Neural progenitor cell (in vitro differentiated cells): Measurements from ENCODE around the gene GRAMD1C. TPM values are rescaled to one million over a fixed set of nuclear protein-coding genes. Genes with fewer than 3 reads are reported as not detected.

ENCODE experiments used
- DNase-seq: peaks from one replicate; pipeline ENCODE4 v3.0.0-alpha.2; 2016; ENCODE audit warnings: low spot score
- H2AFZ ChIP-seq: fragments of 200-600 bp; sonication (generic); replicated peaks from 2 replicates; pipeline ENCODE4 v1.6.1; 2016; ENCODE audit warnings: antibody characterized with exemption
- H3F3A ChIP-seq: fragments of 200-600 bp; sonication (generic); 2 replicates; pipeline ENCODE4 v1.6.1; 2016; ENCODE audit warnings: antibody characterized with exemption, low read depth
- H3K27ac ChIP-seq: fragments of 200-600 bp; sonication (generic); 2 replicates; pipeline ENCODE4 v1.5.1; 2016; ENCODE audit warnings: mild to moderate bottlenecking
- H3K27me3 ChIP-seq: fragments of 200-600 bp; sonication (generic); 2 replicates; pipeline ENCODE4 v1.6.1; 2016; ENCODE audit warnings: mild to moderate bottlenecking, moderate library complexity
- H3K36me3 ChIP-seq: fragments of 200-600 bp; sonication (generic); 2 replicates; pipeline ENCODE4 v1.5.1; 2016
- H3K4me1 ChIP-seq: fragments of 200-600 bp; sonication (generic); 2 replicates; pipeline ENCODE4 v1.6.1; 2016; ENCODE audit warnings: mixed run types
- H3K4me2 ChIP-seq: fragments of 200-600 bp; sonication (generic); 2 replicates; pipeline ENCODE4 v1.6.1; 2016
- H3K4me3 ChIP-seq: fragments of 200-600 bp; sonication (generic); 2 replicates; pipeline ENCODE4 v1.5.1; 2016
- H3K79me2 ChIP-seq: fragments of 200-600 bp; sonication (generic); 2 replicates; pipeline ENCODE4 v1.6.1; 2016; ENCODE audit warnings: low read depth
- H3K9ac ChIP-seq: fragments of 200-600 bp; sonication (generic); 2 replicates; pipeline ENCODE4 v1.6.1; 2016
- H3K9me3 ChIP-seq: fragments of 200-600 bp; sonication (generic); 2 replicates; pipeline ENCODE4 v1.5.1; 2016; ENCODE audit warnings: low read depth
- H4K20me1 ChIP-seq: fragments of 200-600 bp; sonication (generic); 2 replicates; pipeline ENCODE4 v1.6.1; 2016; ENCODE audit warnings: low read depth
- H3K27ac Mint-ChIP-seq: 3 replicates; pipeline ENCODE4 v1.8.0; 2021; ENCODE audit warnings: mixed read lengths
- H3K27me3 Mint-ChIP-seq: 2 replicates; pipeline ENCODE4 v1.8.0; 2022; ENCODE audit warnings: low read depth, mild to moderate bottlenecking, inconsistent platforms, moderate library complexity, mixed read lengths; ENCODE audit not compliant: insufficient read depth
- H3K36me3 Mint-ChIP-seq: 3 replicates; pipeline ENCODE4 v1.8.0; 2021; ENCODE audit warnings: mixed read lengths
- H3K4me1 Mint-ChIP-seq: 3 replicates; pipeline ENCODE4 v1.8.0; 2021; ENCODE audit warnings: mixed read lengths
- H3K4me3 Mint-ChIP-seq: 3 replicates; pipeline ENCODE4 v1.8.0; 2021; ENCODE audit warnings: mild to moderate bottlenecking, moderate library complexity, mixed read lengths
- H3K9me3 Mint-ChIP-seq: 3 replicates; pipeline ENCODE4 v1.8.0; 2020; ENCODE audit warnings: mixed read lengths
- CTCF ChIP-seq: fragments of 200-600 bp; sonication (generic); IDR thresholded peaks from 2 replicates; pipeline ENCODE4 v1.5.1; 2017; ENCODE audit warnings: antibody characterized with exemption, mild to moderate bottlenecking
- EZH2 ChIP-seq: fragments of 200-600 bp; sonication (generic); IDR thresholded peaks from 2 replicates; pipeline ENCODE4 v1.6.1; 2017; ENCODE audit warnings: antibody characterized with exemption, mild to moderate bottlenecking, moderate library complexity
- EZH2phosphoT487 ChIP-seq: fragments of 200-600 bp; sonication (generic); IDR thresholded peaks from 2 replicates; pipeline ENCODE4 v1.6.1; 2017; ENCODE audit warnings: antibody characterized with exemption
- total RNA-seq: library from RNA; depleted of rRNA; stranded (reverse); fragments of >200 nt; gene quantifications from 2 replicates; pipeline ENCODE4 v1.2.3, GENCODE V29; 2015; ENCODE audit warnings: low replicate concordance

GRAMD1C gene
- total RNA-seq, 1 donor from 2014 or later = 10.7 TPM

DNA sequence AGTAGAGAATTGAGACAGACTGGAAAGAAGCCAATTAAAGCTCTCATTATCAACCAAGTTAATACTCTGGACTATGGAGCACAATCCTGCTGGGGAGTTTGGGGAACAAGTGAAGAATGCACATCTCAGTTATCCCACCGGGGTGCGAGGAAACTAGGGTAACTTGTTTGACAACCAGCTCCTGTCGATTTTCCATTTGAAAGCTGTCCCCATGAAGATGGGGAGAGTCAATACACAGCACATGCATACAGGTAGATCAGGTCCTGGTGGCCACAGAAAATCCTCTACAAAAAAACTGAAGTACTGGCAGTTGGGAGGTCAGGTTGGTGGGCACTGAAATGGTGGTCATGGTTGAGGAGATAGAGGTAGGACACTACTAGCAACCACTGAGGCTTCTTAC is 25.7 kb upstream of the GRAMD1C start:
- H3K9me3 ChIP-seq = no peaks in the 10 kb centered on the region
- H3K9me3 Mint-ChIP-seq = no peaks in the 10 kb centered on the region
- H3K4me1 Mint-ChIP-seq = no peaks in the 10 kb centered on the region
- no peak overlapping the region for H3K9ac ChIP-seq
- H3K27me3 Mint-ChIP-seq = no peaks in the 10 kb centered on the region
- peaks cover 6% of the 10 kb centered on the region for H3K36me3 Mint-ChIP-seq
- H3K4me3 ChIP-seq = no peak overlapping the region
- DNase-seq = no peak
- H4K20me1 ChIP-seq = no peaks in the 10 kb centered on the region
- H3K4me3 Mint-ChIP-seq = no peak overlapping the region
- H3K79me2 ChIP-seq = no peaks in the 10 kb centered on the region
- no peak overlapping the region for H3K27ac ChIP-seq
- TF ChIP-seq CTCF (no peak), EZH2phosphoT487 (no peak), EZH2 (no peak)
- H3K27ac Mint-ChIP-seq = no peak overlapping the region
- no peaks in the 10 kb centered on the region for H3K4me1 ChIP-seq
- H3K4me2 ChIP-seq = no peak overlapping the region
- H3K36me3 ChIP-seq = no peaks in the 10 kb centered on the region
- H3F3A ChIP-seq = no peaks in the 10 kb centered on the region
- H3K27me3 ChIP-seq = no peaks in the 10 kb centered on the region
- no peak overlapping the region for H2AFZ ChIP-seq

DNA sequence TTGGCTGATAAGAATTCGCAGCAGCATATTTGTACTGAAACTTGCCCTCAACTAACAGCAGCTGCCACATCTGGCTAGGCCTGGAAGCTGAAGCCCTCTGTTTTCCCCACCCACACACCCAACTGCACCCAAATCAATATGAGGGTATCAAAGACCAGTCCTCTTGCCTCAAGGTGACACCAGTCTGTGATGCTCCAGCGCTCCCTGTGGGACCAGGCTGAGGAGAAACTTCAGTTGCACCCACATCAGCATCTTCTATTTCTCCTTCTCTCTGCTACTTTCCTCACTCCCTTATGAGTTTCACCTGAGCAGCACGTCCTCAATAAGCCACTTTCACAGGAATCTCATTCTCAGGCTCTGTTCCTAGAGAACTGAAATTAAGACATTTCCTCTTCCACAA is 18.7 kb upstream of the GRAMD1C start:
- Histone ChIP-seq H3K9ac (no peak overlapping the region), H4K20me1 (no peaks in the 10 kb centered on the region), H3K9me3 (no peaks in the 10 kb centered on the region), H2AFZ (no peak overlapping the region), H3K36me3 (no peaks in the 10 kb centered on the region), H3K4me1 (no peaks in the 10 kb centered on the region), H3F3A (no peaks in the 10 kb centered on the region), H3K4me2 (no peak overlapping the region), H3K27me3 (no peaks in the 10 kb centered on the region), H3K4me3 (no peak overlapping the region), H3K79me2 (no peaks in the 10 kb centered on the region), H3K27ac (no peak overlapping the region)
- TF ChIP-seq EZH2 = no peak
- TF ChIP-seq CTCF = no peak
- TF ChIP-seq EZH2phosphoT487 = no peak
- H3K4me1 Mint-ChIP-seq = no peaks in the 10 kb centered on the region
- no peaks in the 10 kb centered on the region for H3K9me3 Mint-ChIP-seq
- peak overlapping the region; percentile 31 for H3K27ac Mint-ChIP-seq
- H3K4me3 Mint-ChIP-seq = no peak overlapping the region
- H3K27me3 Mint-ChIP-seq = no peaks in the 10 kb centered on the region
- no peaks in the 10 kb centered on the region for H3K36me3 Mint-ChIP-seq
- no peak for DNase-seq

- no peak for DNase-seq
- no peaks in the 10 kb centered on the region for H3K79me2 ChIP-seq
- TF ChIP-seq EZH2 (no peak), CTCF (peak; percentile 32)
- Mint-ChIP-seq H3K36me3 (no peaks in the 10 kb centered on the region), H3K9me3 (no peaks in the 10 kb centered on the region), H3K27me3 (peaks cover 3% of the 10 kb centered on the region), H3K27ac (no peak overlapping the region), H3K4me1 (no peaks in the 10 kb centered on the region), H3K4me3 (no peak overlapping the region)
- no peaks in the 10 kb centered on the region for H4K20me1 ChIP-seq
- no peaks in the 10 kb centered on the region for H3K4me1 ChIP-seq
- no peak overlapping the region for H3K9ac ChIP-seq
- H3K36me3 ChIP-seq = no peaks in the 10 kb centered on the region
- H3K4me2 ChIP-seq = no peak overlapping the region
- no peak overlapping the region for H2AFZ ChIP-seq
- H3F3A ChIP-seq = no peaks in the 10 kb centered on the region
- H3K9me3 ChIP-seq = no peaks in the 10 kb centered on the region
- no peak overlapping the region for H3K4me3 ChIP-seq
- H3K27ac ChIP-seq = no peak overlapping the region
- H3K27me3 ChIP-seq = no peaks in the 10 kb centered on the region
Measured at GRCh38 chr3:113825090-113825489, 13.5 kb upstream of the GRAMD1C start.

- Histone ChIP-seq H3F3A (no peaks in the 10 kb centered on the region), H3K79me2 (no peaks in the 10 kb centered on the region), H3K27me3 (no peaks in the 10 kb centered on the region), H3K9me3 (no peaks in the 10 kb centered on the region), H2AFZ (no peak overlapping the region), H4K20me1 (no peaks in the 10 kb centered on the region), H3K36me3 (no peaks in the 10 kb centered on the region), H3K4me2 (no peak overlapping the region), H3K4me1 (no peaks in the 10 kb centered on the region), H3K27ac (no peak overlapping the region), H3K4me3 (no peak overlapping the region), H3K9ac (no peak overlapping the region)
- DNase-seq = no peak
- H3K9me3 Mint-ChIP-seq = peaks cover 11% of the 10 kb centered on the region
- TF ChIP-seq EZH2 (no peak), EZH2phosphoT487 (no peak), CTCF (no peak)
- H3K27ac Mint-ChIP-seq = no peak overlapping the region
- H3K4me3 Mint-ChIP-seq = no peak overlapping the region
- H3K4me1 Mint-ChIP-seq = no peaks in the 10 kb centered on the region
- peaks cover 4% of the 10 kb centered on the region for H3K27me3 Mint-ChIP-seq
- H3K36me3 Mint-ChIP-seq = no peaks in the 10 kb centered on the region
Measured at GRCh38 chr3:113828600-113828999, 10.0 kb upstream of the GRAMD1C start.
